Endodermal cell (in vitro differentiated cells): Measurements from ENCODE around the gene CNTNAP5. TPM values are rescaled to one million over a fixed set of nuclear protein-coding genes. Genes with fewer than 3 reads are reported as not detected.

ENCODE experiments used
- DNase-seq: peaks from one replicate; pipeline ENCODE4 v3.0.0-alpha.2; 2017
- H3K27ac ChIP-seq: 2 replicates; pipeline ENCODE4 v1.5.1; 2013; ENCODE audit warnings: mild to moderate bottlenecking, low read depth, low read length, moderate library complexity
- H3K27me3 ChIP-seq: 2 replicates; pipeline ENCODE4 v1.6.1; 2013; ENCODE audit warnings: mild to moderate bottlenecking, low read length, moderate library complexity; ENCODE audit not compliant: insufficient read depth, control insufficient read depth, poor library complexity, severe bottlenecking
- H3K36me3 ChIP-seq: 2 replicates; pipeline ENCODE4 v1.7.0; 2013; ENCODE audit warnings: mild to moderate bottlenecking, low read length, moderate library complexity; ENCODE audit not compliant: control insufficient read depth, insufficient read depth
- H3K4me1 ChIP-seq: one replicate; pipeline ENCODE4 v1.7.0; 2013; ENCODE audit warnings: low read length; ENCODE audit not compliant: control insufficient read depth, insufficient read depth
- H3K4me3 ChIP-seq: 2 replicates; pipeline ENCODE4 v1.5.1; 2013; ENCODE audit warnings: mild to moderate bottlenecking, low read length, moderate library complexity
- H3K9ac ChIP-seq: 2 replicates; pipeline ENCODE4 v1.6.1; 2013; ENCODE audit warnings: mild to moderate bottlenecking, low read length, moderate library complexity; ENCODE audit not compliant: poor library complexity, severe bottlenecking; ENCODE audit errors: extremely low read depth
- H3K9me3 ChIP-seq: 2 replicates; pipeline ENCODE4 v1.6.1; 2013; ENCODE audit warnings: mild to moderate bottlenecking, low read length, moderate library complexity; ENCODE audit not compliant: control insufficient read depth
- H3K27ac Mint-ChIP-seq: 2 replicates; pipeline ENCODE4 v1.8.0; 2020; ENCODE audit warnings: mixed read lengths
- H3K27me3 Mint-ChIP-seq: 2 replicates; pipeline ENCODE4 v1.8.0; 2021; ENCODE audit warnings: mild to moderate bottlenecking, mixed read lengths; ENCODE audit not compliant: insufficient read depth
- H3K36me3 Mint-ChIP-seq: 2 replicates; pipeline ENCODE4 v1.8.0; 2020; ENCODE audit warnings: low read depth, mixed read lengths
- H3K4me1 Mint-ChIP-seq: 2 replicates; pipeline ENCODE4 v1.8.0; 2020; ENCODE audit warnings: mixed read lengths
- H3K4me3 Mint-ChIP-seq: 2 replicates; pipeline ENCODE4 v1.8.0; 2020; ENCODE audit warnings: mild to moderate bottlenecking, moderate library complexity, mixed read lengths
- H3K9me3 Mint-ChIP-seq: 2 replicates; pipeline ENCODE4 v1.8.0; 2020; ENCODE audit warnings: mild to moderate bottlenecking, mixed read lengths
- WGBS, 2 experiments: methylation state at CpG; one replicate each; pipeline versions ENCODE4 v1.1.5 to v1.1.7; 2013; ENCODE audit warnings: missing lambda C conversion rate in 2 of 2, mixed read lengths in 1 of 2; ENCODE audit not compliant: insufficient coverage in 1 of 2, insufficient read length in 1 of 2; 5-methylcytosine and 5-hydroxymethylcytosine counted together
- total RNA-seq, 2 donors: library from RNA; stranded (reverse); fragmentation: NEBNext Ultra II Directional in 1 of 2; extraction: Animal tissue kit (Norgen Biotek cat#: 25700) in 1 of 2; gene quantifications; 2 replicates in 1 of 2; 3 replicates in 1 of 2; pipeline ENCODE4 v1.2.1, GENCODE V29; 2021
- TF ChIP-seq, protein P1 (sequence below): fragments of 200-600 bp; sonication (generic); conservative IDR thresholded peaks from 2 replicates; pipeline ENCODE4 v1.5.0; 2021; ENCODE audit warnings: antibody characterized with exemption, mild to moderate bottlenecking

Gene CNTNAP5
- total RNA-seq, 2 donors from 2014 or later, result 0.70 to 4.4 TPM

DNA sequence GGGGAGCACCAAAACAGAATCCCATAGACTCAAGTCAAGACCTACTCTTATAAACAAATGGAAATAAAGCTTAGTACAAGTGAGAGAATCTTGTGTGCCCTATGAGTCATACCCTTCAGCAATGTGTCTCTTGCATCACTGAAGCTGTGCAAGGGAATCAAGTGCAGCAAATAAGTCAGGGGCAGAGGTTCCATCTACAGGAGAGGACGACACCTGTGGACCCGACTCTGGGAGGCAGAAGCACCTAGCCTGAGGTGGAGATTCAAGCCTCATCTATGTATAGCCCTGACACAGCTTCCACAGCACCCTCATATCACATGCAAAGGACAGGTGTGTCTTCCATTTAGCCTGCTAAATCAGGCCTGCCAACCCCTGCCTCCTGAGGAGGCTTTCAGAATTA is 298.2 kb downstream of the CNTNAP5 start:
- Histone ChIP-seq H3K4me1 (no peaks in the 10 kb centered on the region), H3K4me3 (no peak overlapping the region), H3K36me3 (no peaks in the 10 kb centered on the region), H3K27me3 (no peaks in the 10 kb centered on the region), H3K9ac (no peak overlapping the region), H3K27ac (no peak overlapping the region), H3K9me3 (no peaks in the 10 kb centered on the region)
- H3K4me1 Mint-ChIP-seq, result peaks cover 17% of the 10 kb centered on the region
- no peak for DNase-seq
- no peaks in the 10 kb centered on the region for H3K27me3 Mint-ChIP-seq
- TF ChIP-seq, protein P1, sequence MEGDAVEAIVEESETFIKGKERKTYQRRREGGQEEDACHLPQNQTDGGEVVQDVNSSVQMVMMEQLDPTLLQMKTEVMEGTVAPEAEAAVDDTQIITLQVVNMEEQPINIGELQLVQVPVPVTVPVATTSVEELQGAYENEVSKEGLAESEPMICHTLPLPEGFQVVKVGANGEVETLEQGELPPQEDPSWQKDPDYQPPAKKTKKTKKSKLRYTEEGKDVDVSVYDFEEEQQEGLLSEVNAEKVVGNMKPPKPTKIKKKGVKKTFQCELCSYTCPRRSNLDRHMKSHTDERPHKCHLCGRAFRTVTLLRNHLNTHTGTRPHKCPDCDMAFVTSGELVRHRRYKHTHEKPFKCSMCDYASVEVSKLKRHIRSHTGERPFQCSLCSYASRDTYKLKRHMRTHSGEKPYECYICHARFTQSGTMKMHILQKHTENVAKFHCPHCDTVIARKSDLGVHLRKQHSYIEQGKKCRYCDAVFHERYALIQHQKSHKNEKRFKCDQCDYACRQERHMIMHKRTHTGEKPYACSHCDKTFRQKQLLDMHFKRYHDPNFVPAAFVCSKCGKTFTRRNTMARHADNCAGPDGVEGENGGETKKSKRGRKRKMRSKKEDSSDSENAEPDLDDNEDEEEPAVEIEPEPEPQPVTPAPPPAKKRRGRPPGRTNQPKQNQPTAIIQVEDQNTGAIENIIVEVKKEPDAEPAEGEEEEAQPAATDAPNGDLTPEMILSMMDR, result no peak
- H3K27ac Mint-ChIP-seq, result no peak overlapping the region
- no peak overlapping the region for H3K4me3 Mint-ChIP-seq
- H3K36me3 Mint-ChIP-seq, result no peaks in the 10 kb centered on the region
- H3K9me3 Mint-ChIP-seq, result no peaks in the 10 kb centered on the region
- WGBS, 2 experiments, result 98% methylated on average over 2 of the region's 2 CpGs; no CpG with 5 or more reads in 1 of the 2 experiments

DNA sequence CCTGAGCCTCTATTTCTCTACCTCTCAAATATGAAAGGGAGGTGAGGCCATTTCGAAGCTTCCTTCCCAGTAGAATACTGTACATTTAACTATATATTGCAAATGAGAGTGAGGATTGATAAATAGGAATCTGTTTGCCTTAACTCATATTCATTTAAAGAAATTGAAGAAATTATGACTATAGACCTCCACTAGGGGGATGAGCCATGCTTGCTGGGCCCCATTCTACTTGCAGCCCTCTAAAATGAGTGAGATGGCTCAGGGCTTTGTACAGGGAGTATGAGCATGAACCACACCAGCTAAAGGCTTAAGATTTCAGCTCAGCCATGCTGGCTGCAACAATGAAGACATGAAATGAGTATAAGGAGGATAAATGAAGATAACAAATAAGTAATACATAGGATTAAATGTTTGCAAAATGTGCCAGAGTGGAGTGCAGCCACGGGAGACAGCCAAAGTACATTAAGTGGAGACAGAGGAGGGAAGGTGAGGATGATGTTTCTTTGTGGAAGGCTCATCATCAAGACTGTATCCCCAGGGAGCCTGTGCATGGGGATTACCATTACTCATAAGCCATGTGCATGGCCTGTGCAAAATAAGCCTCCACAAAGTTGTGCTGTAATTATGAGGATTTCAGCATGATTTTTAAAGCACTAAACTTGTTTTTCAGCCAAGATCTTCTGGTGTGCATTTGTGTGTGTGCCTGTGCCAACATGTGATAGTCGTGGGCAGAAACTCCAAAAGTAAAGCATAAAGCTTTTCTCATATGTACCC is 300.8 kb downstream of the CNTNAP5 start:
- DNase-seq, result peak; percentile 53
- H3K27me3 Mint-ChIP-seq, result no peaks in the 10 kb centered on the region
- H3K4me3 ChIP-seq, result no peak overlapping the region
- H3K27ac Mint-ChIP-seq, result no peak overlapping the region
- peaks cover 5% of the 10 kb centered on the region for H3K4me1 ChIP-seq
- H3K9me3 Mint-ChIP-seq, result no peaks in the 10 kb centered on the region
- no peaks in the 10 kb centered on the region for H3K9me3 ChIP-seq
- no peaks in the 10 kb centered on the region for H3K27me3 ChIP-seq
- no peak overlapping the region for H3K27ac ChIP-seq
- no peak overlapping the region for H3K4me3 Mint-ChIP-seq
- H3K36me3 Mint-ChIP-seq, result no peaks in the 10 kb centered on the region
- TF ChIP-seq, protein P1, result peak; percentile 76
- H3K4me1 Mint-ChIP-seq, result peaks cover 39% of the 10 kb centered on the region
- WGBS, 2 experiments, result 98 to 100% methylated on average over 1 to 2 of the region's 3 CpGs
- no peak overlapping the region for H3K9ac ChIP-seq
- H3K36me3 ChIP-seq, result no peaks in the 10 kb centered on the region

DNA sequence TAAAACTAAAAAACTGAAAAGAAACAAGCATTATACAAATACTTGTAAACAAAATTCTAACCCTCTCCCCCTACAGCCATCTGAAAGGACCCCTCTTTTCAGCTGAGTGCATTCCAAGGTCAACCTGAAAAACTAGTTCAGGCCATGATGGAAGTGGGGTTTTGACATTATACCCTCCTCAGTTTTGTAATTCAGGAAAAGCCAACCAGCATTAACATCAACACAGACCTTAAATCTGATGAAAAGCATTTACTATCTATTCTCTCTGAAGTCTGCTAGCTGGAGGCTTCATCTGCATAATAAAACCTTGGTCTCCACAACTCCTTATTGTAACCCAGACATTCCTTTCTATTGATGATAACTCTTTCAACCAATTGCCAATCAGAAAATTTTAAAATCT is 302.2 kb downstream of the CNTNAP5 start:
- H3K4me3 ChIP-seq, result no peak overlapping the region
- DNase-seq, result no peak
- H3K27ac ChIP-seq, result no peak overlapping the region
- peak overlapping the region; percentile 56 for H3K27ac Mint-ChIP-seq
- H3K27me3 Mint-ChIP-seq, result no peaks in the 10 kb centered on the region
- peaks cover 5% of the 10 kb centered on the region for H3K4me1 ChIP-seq
- H3K9me3 Mint-ChIP-seq, result no peaks in the 10 kb centered on the region
- TF ChIP-seq, protein P1, result no peak
- H3K9ac ChIP-seq, result no peak overlapping the region
- no peak overlapping the region for H3K4me3 Mint-ChIP-seq
- no peaks in the 10 kb centered on the region for H3K36me3 ChIP-seq
- H3K27me3 ChIP-seq, result no peaks in the 10 kb centered on the region
- no peaks in the 10 kb centered on the region for H3K36me3 Mint-ChIP-seq
- peaks cover 39% of the 10 kb centered on the region for H3K4me1 Mint-ChIP-seq
- H3K9me3 ChIP-seq, result no peaks in the 10 kb centered on the region
